PFSK-1 (cell line): ENCODE measurements around the gene ARHGEF16.

Source experiments
- FOXP2 ChIP-seq: optimal IDR thresholded peaks from 2 replicates; pipeline ENCODE3; 2011; ENCODE audit warnings: borderline replicate concordance, control low read depth, inconsistent platforms; ENCODE audit not compliant: insufficient read depth; ENCODE audit errors: extremely low read length, extremely low read depth
- POLR2AphosphoS5 ChIP-seq: IDR thresholded peaks from 2 replicates; pipeline ENCODE4 v1.6.1; 2012; ENCODE audit warnings: low read depth, mild to moderate bottlenecking, control low read depth, low read length, moderate library complexity
- SIN3A ChIP-seq: IDR thresholded peaks from 2 replicates; pipeline ENCODE4 v1.6.1; 2012; ENCODE audit warnings: mild to moderate bottlenecking, low read length, moderate library complexity, borderline replicate concordance; ENCODE audit not compliant: insufficient read depth
- TAF1 ChIP-seq: IDR thresholded peaks from 2 replicates; pipeline ENCODE4 v1.6.1; 2012; ENCODE audit warnings: low read length, control low read depth, borderline replicate concordance; ENCODE audit not compliant: insufficient read depth
- TF ChIP-seq, protein P1 (sequence below), 2 experiments: IDR thresholded peaks; 2 replicates each; pipeline versions ENCODE4 v1.6.1 to v1.8.0; 2011 to 2012; ENCODE audit warnings: low read depth in 2 of 2, low read length in 2 of 2, control low read depth in 1 of 2, inconsistent platforms in 1 of 2, mild to moderate bottlenecking in 1 of 2, moderate library complexity in 1 of 2; ENCODE audit not compliant: insufficient read depth in 1 of 2

Gene ARHGEF16

DNA sequence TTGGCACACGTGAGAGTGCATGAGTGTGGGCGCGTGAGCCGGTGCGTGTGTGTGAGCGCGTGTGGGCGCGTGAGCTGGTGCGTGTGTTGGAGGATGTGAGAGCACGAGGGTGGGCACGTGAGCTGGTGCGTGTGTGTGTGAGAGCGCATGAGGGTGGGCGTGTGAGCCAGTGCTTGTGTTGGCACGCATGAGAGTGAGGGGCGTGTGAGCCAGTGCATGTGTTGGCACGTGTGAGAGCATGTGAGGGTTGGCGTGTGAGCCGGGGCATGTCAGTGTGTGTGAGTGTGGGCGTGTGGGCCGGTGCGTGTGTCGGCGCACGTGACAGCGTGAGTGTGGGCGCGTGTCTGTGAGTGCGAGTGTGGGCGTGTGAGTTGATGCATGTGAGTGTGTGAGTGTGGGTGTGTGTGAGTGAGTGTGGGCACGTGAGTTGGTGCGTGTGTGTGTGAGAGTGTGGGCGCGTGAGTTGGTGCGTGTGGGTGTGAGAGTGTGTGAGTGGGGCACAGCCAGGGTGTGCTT, 45.7 kb upstream of the ARHGEF16 start:
- TF ChIP-seq FOXP2: no peak
- no peak for TF ChIP-seq TAF1
- TF ChIP-seq, protein P1, sequence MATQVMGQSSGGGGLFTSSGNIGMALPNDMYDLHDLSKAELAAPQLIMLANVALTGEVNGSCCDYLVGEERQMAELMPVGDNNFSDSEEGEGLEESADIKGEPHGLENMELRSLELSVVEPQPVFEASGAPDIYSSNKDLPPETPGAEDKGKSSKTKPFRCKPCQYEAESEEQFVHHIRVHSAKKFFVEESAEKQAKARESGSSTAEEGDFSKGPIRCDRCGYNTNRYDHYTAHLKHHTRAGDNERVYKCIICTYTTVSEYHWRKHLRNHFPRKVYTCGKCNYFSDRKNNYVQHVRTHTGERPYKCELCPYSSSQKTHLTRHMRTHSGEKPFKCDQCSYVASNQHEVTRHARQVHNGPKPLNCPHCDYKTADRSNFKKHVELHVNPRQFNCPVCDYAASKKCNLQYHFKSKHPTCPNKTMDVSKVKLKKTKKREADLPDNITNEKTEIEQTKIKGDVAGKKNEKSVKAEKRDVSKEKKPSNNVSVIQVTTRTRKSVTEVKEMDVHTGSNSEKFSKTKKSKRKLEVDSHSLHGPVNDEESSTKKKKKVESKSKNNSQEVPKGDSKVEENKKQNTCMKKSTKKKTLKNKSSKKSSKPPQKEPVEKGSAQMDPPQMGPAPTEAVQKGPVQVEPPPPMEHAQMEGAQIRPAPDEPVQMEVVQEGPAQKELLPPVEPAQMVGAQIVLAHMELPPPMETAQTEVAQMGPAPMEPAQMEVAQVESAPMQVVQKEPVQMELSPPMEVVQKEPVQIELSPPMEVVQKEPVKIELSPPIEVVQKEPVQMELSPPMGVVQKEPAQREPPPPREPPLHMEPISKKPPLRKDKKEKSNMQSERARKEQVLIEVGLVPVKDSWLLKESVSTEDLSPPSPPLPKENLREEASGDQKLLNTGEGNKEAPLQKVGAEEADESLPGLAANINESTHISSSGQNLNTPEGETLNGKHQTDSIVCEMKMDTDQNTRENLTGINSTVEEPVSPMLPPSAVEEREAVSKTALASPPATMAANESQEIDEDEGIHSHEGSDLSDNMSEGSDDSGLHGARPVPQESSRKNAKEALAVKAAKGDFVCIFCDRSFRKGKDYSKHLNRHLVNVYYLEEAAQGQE (IDR thresholded peaks at IDR 0.05; ENCODE audit: insufficient read depth in 1 of 2, low read depth in 2 of 2, low read length in 2 of 2): no peak
- no peak for TF ChIP-seq SIN3A
- TF ChIP-seq POLR2AphosphoS5: no peak

DNA sequence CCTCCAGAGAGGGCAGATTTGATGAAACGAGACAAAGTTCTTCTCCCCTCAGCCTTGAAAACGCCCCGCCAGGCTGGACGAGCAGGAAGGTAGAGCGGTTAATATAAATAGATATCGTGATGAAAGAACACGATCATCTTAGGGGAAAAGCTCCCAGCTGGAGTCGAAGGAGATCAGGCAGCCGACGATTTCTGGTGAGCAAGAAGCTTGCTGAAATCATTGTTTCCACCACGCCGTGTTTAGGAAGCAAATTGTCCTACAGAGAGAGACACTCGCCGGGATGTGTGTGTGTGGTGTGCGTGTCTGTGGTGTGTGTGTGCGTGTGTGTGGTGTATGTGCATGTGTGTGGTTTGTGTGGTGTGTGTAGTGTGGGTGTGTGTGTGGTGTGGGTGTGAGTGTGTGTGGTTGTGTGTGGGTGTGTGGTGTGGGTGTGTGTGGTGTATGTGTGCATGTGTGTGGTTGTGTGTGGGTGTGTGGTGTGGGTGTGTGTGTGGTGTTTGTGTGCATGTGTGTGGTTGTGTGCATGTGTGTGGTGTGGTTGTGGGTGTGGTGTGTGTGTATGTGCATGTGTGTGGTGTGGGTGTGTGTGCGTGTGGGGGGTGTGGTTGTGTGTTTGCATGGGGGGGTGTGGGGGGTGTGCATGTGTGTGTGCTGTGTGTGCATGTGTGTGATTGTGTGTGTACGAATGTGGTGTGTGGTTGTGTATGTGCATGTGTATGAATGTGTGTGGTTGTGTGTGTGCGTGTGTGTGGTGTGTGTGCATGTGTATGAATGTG, 44.9 kb upstream of the ARHGEF16 start:
- TF ChIP-seq TAF1 (no peak), POLR2AphosphoS5 (no peak), FOXP2 (no peak), SIN3A (no peak)
- TF ChIP-seq, protein P1 (IDR thresholded peaks at IDR 0.05; ENCODE audit: insufficient read depth in 1 of 2, low read depth in 2 of 2, low read length in 2 of 2): no peak

DNA sequence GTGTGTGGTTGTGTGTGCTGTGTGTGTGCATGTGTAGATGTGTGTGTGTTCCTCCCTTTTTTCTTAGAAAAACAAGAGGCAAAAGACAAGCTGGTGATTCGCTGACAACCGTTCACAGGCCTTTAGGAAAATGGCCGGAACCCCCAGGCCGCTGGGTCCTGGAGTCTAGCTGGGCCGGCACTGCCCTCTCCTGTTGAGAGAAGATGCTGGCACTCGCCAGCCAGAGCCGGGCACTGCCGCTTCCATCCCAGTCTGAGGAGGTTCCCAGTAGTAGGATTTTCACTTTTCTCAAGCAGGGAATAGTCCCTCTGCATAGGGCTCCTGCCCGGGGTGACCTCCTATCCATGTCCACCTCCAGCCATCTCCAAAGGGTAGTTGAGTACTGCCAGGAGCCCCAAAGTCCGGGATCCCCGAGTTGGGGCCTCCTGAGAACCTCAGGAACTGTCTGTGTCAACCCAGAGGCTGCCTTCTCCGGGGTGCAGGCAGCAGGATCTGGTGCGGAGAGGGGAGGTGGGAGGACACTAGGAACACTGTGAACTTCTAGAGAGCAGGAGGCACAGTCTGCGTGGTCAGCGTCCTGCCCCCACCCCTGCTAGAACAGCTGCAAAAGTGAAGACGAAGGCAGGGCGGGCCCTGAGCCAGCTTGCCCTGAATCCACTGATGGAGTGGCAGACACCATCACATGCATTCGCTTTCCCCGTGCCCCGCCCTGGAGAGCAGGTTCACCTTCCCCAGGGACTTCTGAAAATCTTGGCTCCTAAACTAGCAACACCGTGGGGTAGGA, 44.1 kb upstream of the ARHGEF16 start:
- TF ChIP-seq POLR2AphosphoS5 (no peak), TAF1 (no peak), FOXP2 (no peak)

DNA sequence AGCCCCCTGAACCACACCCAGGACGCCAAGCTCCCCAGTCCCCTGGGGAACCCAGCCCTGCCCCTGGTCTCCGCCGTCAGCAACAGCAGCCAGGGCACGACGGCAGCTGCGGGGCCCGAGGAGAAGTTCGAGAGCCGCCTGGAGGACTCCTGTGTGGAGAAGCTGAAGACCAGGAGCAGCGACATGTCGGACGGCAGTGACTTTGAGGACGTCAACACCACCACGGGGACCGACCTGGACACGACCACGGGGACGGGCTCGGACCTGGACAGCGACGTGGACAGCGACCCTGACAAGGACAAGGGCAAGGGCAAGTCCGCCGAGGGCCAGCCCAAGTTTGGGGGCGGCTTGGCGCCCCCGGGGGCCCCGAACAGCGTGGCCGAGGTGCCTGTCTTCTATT, 42.7 kb upstream of the ARHGEF16 start:
- TF ChIP-seq, protein P1 (IDR thresholded peaks at IDR 0.05; ENCODE audit: insufficient read depth in 1 of 2, low read depth in 2 of 2, low read length in 2 of 2): no peak

DNA sequence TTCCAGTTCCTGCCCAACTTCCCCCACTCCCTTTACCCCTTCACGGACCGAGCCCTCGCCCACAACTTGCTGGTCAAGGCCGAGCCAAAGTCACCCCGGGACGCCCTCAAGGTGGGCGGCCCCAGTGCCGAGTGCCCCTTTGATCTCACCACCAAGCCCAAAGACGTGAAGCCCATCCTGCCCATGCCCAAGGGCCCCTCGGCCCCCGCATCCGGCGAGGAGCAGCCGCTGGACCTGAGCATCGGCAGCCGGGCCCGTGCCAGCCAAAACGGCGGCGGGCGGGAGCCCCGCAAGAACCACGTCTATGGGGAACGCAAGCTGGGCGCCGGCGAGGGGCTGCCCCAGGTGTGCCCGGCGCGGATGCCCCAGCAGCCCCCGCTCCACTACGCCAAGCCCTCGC, 42.1 kb upstream of the ARHGEF16 start:
- no peak for TF ChIP-seq TAF1
- TF ChIP-seq FOXP2: no peak
- TF ChIP-seq, protein P1 (IDR thresholded peaks at IDR 0.05; ENCODE audit: insufficient read depth in 1 of 2, low read depth in 2 of 2, low read length in 2 of 2): no peak
- TF ChIP-seq POLR2AphosphoS5: no peak
- TF ChIP-seq SIN3A: no peak
